SW480 (cell line): ENCODE data around the gene PLPP6.

Experiments used
- DNase-seq: peaks from one replicate; pipeline ENCODE4 v3.0.0-alpha.2; 2016; ENCODE audit warnings: low spot score

PLPP6 gene

GRCh38 chr9:4700091-4700490 is 38.0 kb downstream of the PLPP6 start:
- DNase-seq, result no peak

GRCh38 chr9:4700932-4701331 is 38.8 kb downstream of the PLPP6 start:
- DNase-seq, result no peak

- DNase-seq, result no peak
Measured at GRCh38 chr9:4701526-4701925, 39.4 kb downstream of the PLPP6 start.

GRCh38 chr9:4704129-4704528 is 42.0 kb downstream of the PLPP6 start:
- no peak for DNase-seq

GRCh38 chr9:4706021-4706420 is 43.9 kb downstream of the PLPP6 start:
- no peak for DNase-seq

GRCh38 chr9:4706971-4707622 is 45.0 kb downstream of the PLPP6 start:
- no peak for DNase-seq

GRCh38 chr9:4709380-4709779 is 47.3 kb downstream of the PLPP6 start:
- DNase-seq, result no peak

- DNase-seq, result no peak
Measured at GRCh38 chr9:4713849-4714248, 51.8 kb downstream of the PLPP6 start.

GRCh38 chr9:4714266-4715016 is 52.3 kb downstream of the PLPP6 start:
- no peak for DNase-seq
